ENCODE data around the gene MYO3B.

DNA sequence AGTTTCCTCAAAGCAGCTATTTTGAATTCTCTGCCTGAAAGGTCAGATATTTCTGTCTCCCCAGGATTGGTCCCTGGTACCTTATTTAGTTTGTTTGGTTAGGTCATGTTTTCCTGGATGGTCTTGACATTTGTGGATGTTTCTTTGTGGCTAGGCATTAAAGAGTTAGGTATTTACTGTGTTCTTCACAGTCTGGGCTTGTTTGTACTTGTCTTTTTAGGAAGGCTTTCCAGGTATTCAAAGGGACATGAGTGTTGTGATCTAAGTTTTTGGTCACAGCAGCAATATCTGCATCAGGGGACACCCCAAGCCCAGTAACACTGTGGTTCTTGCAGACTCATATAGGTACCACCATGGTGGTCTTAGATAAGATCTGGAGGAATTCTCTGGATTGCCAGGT lies 11.8 kb downstream of the MYO3B start:
- TF ChIP-seq, protein P1, sequence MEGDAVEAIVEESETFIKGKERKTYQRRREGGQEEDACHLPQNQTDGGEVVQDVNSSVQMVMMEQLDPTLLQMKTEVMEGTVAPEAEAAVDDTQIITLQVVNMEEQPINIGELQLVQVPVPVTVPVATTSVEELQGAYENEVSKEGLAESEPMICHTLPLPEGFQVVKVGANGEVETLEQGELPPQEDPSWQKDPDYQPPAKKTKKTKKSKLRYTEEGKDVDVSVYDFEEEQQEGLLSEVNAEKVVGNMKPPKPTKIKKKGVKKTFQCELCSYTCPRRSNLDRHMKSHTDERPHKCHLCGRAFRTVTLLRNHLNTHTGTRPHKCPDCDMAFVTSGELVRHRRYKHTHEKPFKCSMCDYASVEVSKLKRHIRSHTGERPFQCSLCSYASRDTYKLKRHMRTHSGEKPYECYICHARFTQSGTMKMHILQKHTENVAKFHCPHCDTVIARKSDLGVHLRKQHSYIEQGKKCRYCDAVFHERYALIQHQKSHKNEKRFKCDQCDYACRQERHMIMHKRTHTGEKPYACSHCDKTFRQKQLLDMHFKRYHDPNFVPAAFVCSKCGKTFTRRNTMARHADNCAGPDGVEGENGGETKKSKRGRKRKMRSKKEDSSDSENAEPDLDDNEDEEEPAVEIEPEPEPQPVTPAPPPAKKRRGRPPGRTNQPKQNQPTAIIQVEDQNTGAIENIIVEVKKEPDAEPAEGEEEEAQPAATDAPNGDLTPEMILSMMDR (IDR thresholded peaks at IDR 0.05): no peak
- TF ChIP-seq POLR2A (IDR thresholded peaks at IDR 0.05): no peak
